GM13976 (cell line): Measurements from ENCODE around the gene ZNFX1.

Experiments used
- DNase-seq: peaks from one replicate; pipeline ENCODE4 v3.0.0; 2012; ENCODE audit warnings: low spot score
- in situ Hi-C: fragments of 300-500 bp; cut with MboI; formaldehyde crosslinking; loops from one replicate; pipeline ENCODE4 v1.12.0; 2022; ENCODE audit warnings: low sequenced_read_pairs, mixed read lengths, inconsistent platforms; ENCODE audit not compliant: unreplicated experiment
- TF ChIP-seq, protein P1 (sequence below): IDR thresholded peaks from 2 replicates; pipeline ENCODE4 v1.5.1; 2012; ENCODE audit warnings: borderline replicate concordance, mild to moderate bottlenecking; ENCODE audit not compliant: insufficient read depth; ENCODE audit errors: extremely low read depth, missing control alignments, control extremely low read depth

Gene ZNFX1

DNA sequence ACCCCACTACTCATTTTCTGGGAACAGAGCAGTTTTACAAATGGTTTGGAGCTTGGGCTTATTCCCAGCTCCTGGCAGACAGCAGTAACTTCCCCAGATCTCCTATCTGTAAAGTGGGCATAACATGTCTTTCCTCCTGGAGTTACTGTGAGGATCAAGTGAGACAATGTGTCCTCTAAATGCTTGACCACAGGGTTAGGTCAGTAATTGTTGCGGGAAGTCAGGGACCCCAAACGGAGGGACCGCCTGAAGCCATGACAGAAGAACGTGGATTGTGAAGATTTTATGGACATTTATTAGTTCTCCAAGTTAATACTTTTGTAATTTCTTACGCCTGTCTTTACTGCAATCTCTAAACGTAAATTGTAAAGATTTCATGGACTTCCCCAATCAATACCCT lies 15.3 kb upstream of the ZNFX1 start:
- no peak for DNase-seq
- TF ChIP-seq, protein P1, sequence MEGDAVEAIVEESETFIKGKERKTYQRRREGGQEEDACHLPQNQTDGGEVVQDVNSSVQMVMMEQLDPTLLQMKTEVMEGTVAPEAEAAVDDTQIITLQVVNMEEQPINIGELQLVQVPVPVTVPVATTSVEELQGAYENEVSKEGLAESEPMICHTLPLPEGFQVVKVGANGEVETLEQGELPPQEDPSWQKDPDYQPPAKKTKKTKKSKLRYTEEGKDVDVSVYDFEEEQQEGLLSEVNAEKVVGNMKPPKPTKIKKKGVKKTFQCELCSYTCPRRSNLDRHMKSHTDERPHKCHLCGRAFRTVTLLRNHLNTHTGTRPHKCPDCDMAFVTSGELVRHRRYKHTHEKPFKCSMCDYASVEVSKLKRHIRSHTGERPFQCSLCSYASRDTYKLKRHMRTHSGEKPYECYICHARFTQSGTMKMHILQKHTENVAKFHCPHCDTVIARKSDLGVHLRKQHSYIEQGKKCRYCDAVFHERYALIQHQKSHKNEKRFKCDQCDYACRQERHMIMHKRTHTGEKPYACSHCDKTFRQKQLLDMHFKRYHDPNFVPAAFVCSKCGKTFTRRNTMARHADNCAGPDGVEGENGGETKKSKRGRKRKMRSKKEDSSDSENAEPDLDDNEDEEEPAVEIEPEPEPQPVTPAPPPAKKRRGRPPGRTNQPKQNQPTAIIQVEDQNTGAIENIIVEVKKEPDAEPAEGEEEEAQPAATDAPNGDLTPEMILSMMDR = no peak
- in situ Hi-C loops = no loop called here

DNA sequence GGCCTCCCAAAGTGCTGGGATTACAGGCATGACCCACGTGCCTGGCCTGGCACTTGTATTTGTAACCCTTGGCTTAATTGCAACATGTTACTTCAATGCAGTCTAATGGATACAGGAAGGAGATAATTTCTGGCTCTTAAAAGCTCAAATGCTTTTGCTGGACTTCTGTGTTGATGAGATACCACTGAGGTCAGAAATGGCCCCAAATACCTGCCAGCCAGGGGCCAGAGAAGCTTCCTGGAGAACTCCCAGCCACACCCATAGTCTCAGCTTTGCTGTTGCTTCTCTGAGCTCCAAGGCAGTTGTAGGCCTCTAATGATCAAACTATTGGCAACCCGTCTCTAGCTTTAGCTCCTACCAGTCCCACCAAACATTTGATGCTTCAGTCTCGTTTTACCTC lies 14.2 kb upstream of the ZNFX1 start:
- in situ Hi-C loops = no loop called here
- no peak for DNase-seq
- TF ChIP-seq, protein P1 = no peak

DNA sequence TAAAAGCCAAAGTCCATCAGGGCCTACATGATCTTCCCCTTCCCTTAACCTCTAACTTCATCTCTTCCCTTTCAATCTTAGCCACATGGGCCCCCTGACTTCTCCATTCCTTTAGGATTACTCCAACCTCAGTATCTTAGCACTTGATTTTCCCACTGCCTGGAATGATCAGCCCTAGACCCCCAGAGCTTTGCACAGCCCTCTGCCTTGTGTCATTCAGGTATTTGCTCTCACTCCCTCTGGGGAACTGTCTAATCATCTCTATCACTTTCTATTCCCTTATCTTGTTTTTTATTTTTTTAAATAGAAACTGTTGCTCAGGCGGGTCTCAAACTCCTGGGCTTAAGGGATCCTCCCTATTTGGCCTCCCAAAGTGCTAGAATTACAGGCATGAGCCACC lies 13.3 kb upstream of the ZNFX1 start:
- in situ Hi-C loops = no loop called here
- no peak for DNase-seq

DNA sequence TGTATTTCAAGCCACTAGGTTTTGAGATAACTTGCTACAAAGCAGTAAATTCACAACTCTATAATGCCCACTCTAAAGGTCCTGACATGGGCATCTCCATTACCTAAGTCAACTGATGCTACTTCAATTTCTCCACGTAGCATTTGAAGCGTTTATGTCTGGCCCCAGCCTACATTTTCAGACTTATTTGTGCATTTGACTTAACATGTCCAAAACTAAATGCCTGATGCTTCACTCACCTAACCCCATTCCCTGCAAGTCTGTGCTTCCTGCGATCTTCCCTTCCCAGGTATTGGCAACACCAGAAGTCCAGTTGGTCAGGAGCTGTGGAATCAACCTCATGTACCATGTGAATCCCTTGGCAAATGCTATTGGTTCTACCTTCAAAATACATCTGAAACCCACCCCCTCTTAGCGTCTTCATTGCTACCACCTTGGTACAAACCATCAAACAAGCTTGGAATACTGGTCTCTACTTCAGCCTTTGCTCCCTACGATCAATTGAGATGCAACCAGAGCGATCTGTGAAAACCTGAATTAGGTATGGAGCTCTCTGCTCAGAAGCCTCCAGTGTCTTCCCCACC lies 12.8 kb upstream of the ZNFX1 start:
- TF ChIP-seq, protein P1 = no peak
- in situ Hi-C loops = no loop called here
- no peak for DNase-seq

More for the DNA sequence above, 13.3 kb upstream of the ZNFX1 start:
- TF ChIP-seq, protein P1 = no peak

DNA sequence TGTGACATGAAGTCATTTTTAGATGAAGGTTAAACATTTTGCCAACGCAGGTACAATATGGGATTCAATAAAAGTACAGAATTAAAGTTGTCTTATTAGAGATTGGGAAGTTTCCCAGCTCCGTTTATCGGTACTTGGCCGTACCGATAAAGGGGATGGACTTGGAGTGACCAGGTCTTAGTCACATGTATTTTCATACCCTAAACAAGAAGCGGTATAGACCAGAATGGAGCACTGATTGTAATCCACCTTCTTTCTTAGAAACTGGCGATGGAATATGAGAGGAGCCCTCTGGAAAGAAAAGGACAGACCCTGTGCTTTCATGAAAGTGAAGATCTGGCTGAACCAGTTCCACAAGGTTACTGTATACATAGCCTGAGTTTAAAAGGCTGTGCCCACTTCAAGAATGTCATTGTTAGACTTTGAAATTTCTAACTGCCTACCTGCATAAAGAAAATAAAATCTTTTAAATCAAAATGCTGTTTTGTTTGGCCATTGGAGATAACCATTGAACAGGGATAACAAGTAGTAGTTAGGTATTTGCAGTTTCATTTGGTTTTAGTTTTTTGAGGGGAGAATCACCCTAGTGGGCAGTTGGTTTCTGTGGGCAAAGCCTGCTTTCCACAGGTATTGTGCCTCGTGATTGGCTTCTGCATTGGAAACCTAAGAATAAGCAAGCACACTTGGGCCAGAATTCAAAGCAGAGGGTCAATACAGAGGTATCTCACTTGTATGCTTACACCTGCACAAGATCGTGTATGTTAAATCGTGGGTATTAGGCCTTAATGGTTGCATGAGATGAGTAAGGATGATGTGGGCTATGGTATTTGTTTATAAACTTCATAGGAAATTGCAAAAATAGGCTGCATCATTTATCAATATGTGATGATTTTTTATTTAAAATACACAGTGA lies 11.2 kb upstream of the ZNFX1 start:
- in situ Hi-C loops = no loop called here
- TF ChIP-seq, protein P1 = no peak
- DNase-seq = no peak

DNA sequence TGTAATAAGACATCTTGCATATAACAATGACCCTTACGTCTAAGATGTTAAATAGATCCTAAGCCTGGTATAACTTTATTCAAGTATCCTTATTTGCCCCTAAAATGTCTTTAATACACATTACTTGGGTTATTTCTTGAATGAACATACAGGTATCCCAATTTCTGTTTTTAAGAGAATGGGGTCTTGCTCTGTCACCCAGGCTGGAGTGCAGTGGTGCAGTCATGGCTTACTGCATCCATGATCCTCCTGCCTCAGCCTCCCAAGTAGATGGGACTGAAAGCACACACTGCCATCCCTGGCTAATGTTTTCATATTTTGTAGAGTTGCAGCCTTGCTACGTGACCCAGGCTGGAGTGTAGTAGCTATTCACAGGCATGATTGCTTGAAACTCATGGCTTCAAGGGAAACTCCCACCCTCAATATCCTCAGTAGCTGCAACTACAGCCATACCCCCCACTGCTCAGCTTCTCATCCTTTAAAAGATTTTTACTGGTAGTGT lies 10.4 kb upstream of the ZNFX1 start:
- TF ChIP-seq, protein P1 = no peak
- in situ Hi-C loops = no loop called here

More for the DNA sequence above, 10.4 kb upstream of the ZNFX1 start:
- DNase-seq = no peak
